NCI-H345 treated with DMSO at 0.1 percent for 48 hours (cell line): ENCODE results near the gene TEDC2.
"Not testable (repeated sequence)": the region's sequence is repeated elsewhere in the genome, so short reads cannot be mapped to it uniquely, and the experiment has no call there.

Source experiments
- DNase-seq: peaks from one replicate; lab custom pipeline; 2025; ENCODE audit not compliant: unreplicated experiment; lab: John Stamatoyannopoulos, UW

The TEDC2 gene

DNA sequence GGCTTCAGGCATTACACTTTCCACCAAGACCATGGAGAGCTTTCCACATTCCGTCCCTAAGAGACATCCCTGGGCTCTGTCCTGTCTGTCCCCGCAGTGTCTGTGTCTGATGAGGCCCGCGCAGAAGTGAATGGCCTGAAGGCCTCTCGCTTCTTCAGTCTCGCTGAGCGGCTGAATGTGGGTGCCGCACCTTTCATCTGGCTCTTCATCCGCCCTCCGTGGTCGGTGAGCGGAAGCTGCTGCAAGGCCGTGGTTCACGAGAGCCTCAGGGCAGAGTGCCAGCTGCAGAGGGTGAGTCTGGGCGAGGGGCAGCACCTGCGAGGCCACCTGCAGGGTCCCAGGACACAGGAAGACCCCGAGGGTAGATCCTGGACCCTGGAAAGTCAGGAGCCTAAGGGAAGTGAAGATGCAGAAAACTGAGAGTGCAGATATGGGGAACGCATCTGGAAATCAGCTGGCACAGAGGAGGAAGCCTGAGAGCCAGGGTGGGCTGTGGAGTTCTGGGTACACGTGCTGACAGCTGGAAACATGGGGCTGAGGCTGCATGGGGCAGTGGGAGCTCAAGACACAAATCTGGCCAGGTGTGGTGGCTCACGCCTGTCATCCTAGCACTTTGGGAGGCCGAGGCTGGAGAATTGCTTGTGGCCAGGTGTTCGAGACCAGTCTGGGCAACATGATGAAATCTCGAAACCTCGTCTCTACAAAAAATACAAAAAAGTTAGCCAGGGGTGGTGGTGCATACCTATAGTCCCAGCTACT lies 22.7 kb upstream of the TEDC2 start:
- DNase-seq: no peak

DNA sequence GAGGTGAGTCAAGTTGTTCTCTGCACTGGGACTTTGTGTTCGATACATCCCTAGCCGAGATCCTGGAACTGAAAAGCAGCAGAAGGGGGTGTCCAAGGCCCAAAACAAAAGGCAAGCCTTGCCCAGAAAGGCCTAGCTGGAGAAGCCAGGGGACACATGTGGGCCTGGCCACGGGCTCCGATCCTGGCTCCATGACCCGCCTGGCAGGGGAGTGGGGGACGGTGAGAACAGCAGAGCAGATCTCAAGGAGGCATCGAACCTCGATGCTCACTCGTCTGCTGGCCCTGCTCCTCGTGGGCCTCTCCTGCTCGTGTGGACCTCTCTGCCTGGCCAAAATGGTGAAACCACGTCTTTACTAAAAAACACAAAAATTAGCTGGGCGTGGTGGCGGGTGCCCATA lies 21.8 kb upstream of the TEDC2 start:
- DNase-seq: no peak

DNA sequence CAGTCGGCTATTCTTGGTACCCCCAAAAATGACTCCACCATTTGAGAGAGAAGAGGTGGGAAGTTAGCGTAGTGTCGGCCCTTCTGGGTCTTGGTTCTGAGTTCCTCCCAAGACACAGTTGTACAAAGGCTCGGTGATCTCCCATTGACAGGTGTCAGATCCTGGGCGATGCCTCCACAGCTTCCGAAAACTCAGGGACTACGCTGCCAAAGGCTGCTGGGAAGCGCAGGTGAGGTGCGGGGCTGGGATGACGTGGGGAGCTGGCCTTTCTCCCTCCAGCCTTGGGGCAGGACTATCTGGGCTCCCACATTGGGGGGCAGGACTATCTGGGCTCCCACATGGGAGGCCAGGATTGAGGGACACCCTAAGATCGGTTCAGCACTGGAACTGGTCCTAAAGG lies 20.3 kb upstream of the TEDC2 start:
- DNase-seq: no peak

DNA sequence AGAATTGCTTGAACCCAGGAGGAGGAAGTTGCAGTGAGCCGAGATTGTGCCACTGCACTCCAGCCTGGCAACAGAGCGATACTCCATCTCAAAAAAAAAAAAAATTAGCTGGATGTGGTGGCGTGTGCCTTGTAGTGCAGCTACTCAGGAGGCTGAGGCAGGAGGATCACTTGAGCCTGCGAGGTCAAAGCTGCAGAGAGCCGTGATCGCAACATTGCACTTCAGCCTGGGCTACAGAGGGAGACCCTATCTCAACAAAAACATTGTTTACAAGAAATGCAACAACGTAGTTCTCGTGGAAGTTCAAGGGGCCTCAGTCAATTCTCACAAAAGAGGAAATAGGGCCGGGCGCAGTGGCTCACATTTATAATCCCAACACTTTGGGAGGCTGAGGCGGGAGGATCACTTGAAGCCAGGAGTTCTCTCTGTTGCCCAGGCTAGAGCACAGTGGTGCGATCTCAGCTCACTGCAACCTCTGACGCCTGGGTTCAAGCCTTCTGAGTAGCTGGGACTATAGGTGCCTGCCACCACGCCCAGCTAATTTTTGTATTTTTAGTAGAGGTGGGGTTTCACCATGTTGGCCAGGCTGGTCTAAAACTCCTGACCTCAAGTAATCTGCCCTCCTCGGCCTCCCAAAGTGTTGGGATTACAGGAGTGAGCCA lies 18.6 kb upstream of the TEDC2 start:
- not testable (repeated sequence) for DNase-seq

DNA sequence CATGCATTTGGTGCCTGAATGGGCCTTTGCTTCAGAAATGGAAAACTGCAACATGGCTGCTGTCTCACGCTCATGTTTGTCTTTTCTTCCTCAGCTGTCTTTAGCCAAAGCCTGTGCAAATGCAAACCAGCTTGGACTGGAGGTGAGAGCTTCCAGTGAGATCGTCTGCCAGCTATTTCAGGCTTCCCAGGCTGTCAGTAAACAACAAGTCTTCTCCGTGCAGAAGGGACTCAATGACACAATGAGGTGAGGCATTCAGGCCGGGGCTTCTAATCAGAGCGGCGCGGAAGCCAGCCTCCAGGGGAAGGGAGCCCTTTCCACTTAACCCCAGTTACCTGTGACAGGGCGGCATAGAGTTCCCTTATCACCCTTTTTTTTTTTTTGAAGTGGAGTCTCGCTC lies 16.4 kb upstream of the TEDC2 start:
- no peak for DNase-seq

DNA sequence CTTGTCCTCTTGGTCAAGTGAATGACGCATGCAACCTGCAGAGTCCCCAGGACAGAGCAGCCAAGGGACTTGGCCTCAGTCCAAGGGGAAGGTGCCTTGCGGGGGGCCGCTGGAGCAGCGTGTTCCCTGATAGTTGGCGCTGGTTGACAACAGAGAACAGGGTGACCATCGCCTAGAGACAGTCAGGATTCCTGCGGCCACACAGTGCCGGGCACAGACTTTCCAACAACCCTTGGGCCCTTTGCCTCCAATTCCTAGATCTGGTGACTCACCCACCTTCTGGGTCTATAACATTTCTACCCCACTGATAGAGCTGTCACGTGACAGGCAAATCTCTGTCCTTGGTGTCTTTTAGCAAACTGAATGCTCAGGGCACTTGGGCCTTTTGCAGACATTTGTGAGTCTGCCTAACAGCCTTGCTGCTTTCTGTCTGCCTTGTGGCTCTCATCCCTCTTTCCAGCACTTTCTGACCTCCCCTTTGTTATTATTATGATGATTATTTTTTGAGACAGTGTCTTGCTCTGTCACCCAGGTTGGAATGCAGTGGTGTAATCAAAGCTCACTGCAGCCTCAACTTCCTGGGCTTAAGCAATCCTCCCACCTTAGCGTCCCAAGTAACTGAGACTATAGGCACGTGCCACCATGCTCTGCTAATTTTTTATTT lies 11.9 kb upstream of the TEDC2 start:
- no peak for DNase-seq

DNA sequence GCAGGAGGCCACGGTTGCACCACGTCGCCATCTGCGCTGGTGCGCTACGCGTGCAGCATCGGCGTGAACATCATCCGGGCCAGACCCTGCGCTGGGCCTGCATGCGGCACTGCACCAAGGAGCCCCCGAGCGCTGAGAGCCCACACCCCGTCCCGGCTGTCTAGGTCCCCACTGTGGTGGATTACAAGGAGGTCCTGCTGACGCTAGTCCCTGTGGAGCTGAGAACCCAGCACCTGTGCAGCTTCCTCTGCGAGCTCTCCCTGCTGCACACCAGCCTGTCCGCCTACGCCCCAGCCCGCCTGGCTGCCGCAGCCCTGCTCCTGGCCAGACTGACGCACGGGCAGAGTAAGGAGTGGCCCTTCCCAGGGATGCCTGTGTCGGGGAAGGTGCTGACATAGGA lies 10.8 kb upstream of the TEDC2 start:
- no peak for DNase-seq

GRCh38 chr16:2450535-2450934 lies 9.4 kb upstream of the TEDC2 start:
- DNase-seq: no peak

- DNase-seq: no peak
These were observed 8.9 kb upstream of the TEDC2 start for GRCh38 chr16:2450975-2451381.

- no peak for DNase-seq
These were observed 8.0 kb upstream of the TEDC2 start for GRCh38 chr16:2451851-2452320.

GRCh38 chr16:2452650-2453049 lies 7.3 kb upstream of the TEDC2 start:
- DNase-seq: no peak

DNA sequence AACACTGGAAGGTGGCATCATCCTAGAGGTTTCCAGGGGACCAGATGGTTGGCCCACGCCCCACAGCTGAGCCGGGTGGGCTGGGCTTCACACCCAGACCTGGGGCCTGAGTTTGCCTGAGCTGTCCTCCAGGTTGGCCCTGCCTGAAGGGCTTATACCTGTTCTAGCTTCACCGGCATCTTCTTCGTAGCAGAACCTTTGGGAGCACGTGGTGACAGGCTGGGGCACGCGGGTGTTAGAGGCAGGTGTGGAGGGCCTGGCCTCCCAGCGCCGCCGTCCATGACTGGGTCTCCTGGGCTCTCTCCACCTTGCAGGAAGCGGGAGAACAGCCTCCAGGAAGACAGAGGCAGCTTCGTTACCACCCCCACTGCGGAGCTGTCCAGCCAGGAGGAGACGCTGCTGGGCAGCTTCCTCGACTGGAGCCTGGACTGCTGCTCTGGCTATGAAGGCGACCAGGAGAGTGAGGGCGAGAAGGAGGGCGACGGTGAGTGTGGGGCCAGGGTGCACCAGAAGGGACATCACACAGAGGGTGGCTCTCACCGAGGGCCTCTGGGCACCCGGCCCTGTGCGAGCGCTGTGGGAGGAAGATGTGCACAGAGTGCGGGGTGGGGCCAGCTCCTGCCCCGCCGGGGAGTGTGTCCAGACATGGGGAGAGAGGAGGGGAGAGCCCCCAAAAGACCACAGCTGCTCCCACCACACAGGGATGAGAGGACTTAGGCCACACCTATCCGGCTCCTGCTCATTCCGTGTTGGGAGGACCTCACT lies 4.6 kb upstream of the TEDC2 start:
- no peak for DNase-seq

- DNase-seq: no peak
These were observed 3.3 kb upstream of the TEDC2 start for GRCh38 chr16:2456551-2457153.

DNA sequence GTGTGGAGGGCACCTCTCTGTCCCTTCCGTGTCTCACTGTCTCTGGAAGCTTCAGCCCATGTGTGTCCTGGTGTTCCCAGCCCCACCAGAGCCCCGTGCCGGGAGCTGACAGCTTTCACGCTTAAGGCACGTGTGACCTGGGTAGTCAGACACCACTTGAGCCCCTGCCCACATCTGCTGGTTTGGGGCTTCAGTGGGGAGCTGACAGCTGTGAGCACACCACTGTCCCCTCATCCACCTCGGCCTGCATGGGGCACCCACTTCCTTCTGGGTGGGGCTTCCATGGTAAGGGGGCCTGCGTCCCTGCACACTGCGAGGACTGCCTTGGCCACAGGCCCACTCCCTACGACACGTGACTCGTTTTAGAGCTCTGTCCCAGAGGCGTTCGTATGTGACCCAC lies 2.6 kb upstream of the TEDC2 start:
- DNase-seq: no peak

- no peak for DNase-seq
These were observed 2.0 kb upstream of the TEDC2 start for GRCh38 chr16:2457946-2458345.

- peak; percentile 27 for DNase-seq
These were observed 842 bp upstream of the TEDC2 start for GRCh38 chr16:2458887-2459646.

DNA sequence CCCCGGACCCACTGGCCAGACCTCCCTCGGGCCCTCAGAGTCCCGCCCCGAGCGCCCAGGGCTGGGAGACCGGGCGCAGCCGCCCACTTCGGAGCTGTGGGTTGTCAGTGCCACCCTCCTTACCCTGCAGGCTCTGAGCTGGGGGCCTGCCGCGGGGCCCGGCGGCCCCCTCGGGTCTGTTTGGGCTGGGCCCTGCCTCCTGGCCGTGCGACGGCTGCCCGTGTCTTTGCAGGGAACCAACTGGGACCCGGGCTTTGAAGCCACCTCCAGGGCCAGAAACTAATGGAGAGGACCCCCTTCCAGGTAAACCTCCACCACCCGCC lies 443 bp downstream of the TEDC2 start:
- no peak for DNase-seq

GRCh38 chr16:2460916-2461315 lies 1.0 kb downstream of the TEDC2 start:
- DNase-seq: no peak

DNA sequence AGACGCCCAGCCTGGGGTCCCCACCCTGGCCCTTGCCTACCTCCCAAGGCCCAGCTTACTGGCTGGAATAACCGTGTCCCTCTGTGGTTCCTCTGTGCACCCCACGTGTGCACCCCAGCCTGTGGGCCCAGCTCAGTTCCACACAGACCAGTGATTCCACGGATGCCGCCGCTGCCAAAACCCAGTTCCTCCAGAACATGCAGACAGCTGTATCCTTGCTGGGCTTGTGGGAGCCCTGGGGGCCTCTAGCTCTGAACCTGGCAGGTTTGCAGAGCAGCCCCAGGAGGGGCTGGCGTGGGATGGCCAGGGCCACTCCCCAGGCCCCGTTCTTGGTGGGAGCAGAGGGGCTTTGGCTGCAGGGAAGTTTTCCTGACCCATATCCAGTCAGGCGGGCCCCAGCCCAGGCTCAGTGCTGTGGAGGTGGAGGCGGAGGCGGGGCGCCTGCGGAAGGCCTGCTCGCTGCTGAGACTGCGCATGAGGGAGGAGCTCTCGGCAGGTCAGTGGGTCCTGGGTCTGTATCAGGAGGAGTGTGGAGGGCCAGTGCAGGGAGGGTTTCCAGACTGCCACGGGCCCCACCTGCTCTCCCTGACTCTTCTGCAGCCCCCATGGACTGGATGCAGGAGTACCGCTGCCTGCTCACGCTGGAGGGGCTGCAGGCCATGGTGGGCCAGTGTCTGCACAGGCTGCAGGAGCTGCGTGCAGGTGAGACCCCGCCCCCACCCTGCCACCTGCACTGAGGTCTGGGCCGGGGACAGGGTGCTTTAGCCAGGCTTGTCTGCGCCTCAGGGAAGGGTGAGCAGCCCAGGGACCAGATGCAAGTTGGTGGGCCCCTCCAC lies 2.3 kb downstream of the TEDC2 start:
- no peak for DNase-seq

- DNase-seq: no peak
These were observed 4.4 kb downstream of the TEDC2 start for GRCh38 chr16:2464333-2464732.
